ENCODE measurements around the gene CFAP46.

The CFAP46 gene

GRCh38 chr10:132878730-132879407 lies 63.5 kb downstream of the CFAP46 start:
- no peak for ATAC-seq
- TF ChIP-seq ZNF70 (CRISPR knock-in tag; IDR thresholded peaks at IDR 0.05) = no peak
- no peak for TF ChIP-seq TOX (CRISPR knock-in tag; IDR thresholded peaks at IDR 0.05; ENCODE audit: borderline replicate concordance)
- no peak for TF ChIP-seq ZNF8 (CRISPR knock-in tag; IDR thresholded peaks at IDR 0.05)
- no peak for TF ChIP-seq CSDC2 (CRISPR knock-in tag; IDR thresholded peaks at IDR 0.05)
- TF ChIP-seq PPARA (CRISPR knock-in tag; IDR thresholded peaks at IDR 0.05; ENCODE audit: borderline replicate concordance) = no peak
- TF ChIP-seq BACH2 (CRISPR knock-in tag; IDR thresholded peaks at IDR 0.05; ENCODE audit: borderline replicate concordance) = no peak
- TF ChIP-seq ZFP3 (CRISPR knock-in tag; IDR thresholded peaks at IDR 0.05) = no peak
- no peak for TF ChIP-seq SNAI2 (CRISPR knock-in tag; IDR thresholded peaks at IDR 0.05)
- TF ChIP-seq, protein P1, sequence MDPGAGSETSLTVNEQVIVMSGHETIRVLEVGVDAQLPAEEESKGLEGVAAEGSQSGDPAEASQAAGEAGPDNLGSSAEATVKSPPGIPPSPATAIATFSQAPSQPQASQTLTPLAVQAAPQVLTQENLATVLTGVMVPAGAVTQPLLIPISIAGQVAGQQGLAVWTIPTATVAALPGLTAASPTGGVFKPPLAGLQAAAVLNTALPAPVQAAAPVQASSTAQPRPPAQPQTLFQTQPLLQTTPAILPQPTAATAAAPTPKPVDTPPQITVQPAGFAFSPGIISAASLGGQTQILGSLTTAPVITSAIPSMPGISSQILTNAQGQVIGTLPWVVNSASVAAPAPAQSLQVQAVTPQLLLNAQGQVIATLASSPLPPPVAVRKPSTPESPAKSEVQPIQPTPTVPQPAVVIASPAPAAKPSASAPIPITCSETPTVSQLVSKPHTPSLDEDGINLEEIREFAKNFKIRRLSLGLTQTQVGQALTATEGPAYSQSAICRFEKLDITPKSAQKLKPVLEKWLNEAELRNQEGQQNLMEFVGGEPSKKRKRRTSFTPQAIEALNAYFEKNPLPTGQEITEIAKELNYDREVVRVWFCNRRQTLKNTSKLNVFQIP (CRISPR knock-in tag; IDR thresholded peaks at IDR 0.05; ENCODE audit: borderline replicate concordance, low read depth) = no peak
- TF ChIP-seq ARNTL (CRISPR knock-in tag; IDR thresholded peaks at IDR 0.05; ENCODE audit: borderline replicate concordance, low read depth) = no peak

DNA sequence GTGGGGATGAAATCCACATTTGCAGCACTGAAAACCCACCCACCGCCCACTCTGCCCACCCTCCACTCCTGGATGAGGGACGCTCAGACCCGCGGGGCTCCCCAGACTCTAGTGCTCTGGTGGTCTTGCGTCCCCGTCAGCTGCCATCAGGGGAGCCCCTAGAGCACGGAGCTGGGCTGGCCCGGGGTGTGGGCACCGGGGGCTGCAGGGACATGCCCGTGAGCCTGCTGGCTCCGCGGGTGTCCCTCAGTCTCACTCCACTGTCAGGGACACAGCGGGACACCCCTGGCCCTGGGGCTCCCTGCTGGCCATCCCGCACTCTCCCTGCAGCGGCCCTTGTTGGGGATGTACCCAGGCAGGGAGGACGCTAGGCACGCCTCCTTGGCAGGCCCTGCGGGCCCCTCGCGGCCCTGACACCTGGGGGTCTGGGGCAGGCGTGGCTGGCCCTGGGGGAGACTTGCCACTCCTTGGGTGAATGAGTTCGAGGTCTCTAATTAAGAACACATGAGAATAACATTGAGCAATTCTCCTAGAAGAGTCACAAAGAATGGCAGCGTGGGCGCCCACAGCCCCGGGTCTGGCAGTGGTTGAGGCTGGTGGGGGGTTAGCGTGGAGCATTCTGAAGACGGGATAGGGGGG lies 64.2 kb downstream of the CFAP46 start:
- ATAC-seq = no peak
- no peak for TF ChIP-seq ZNF70 (CRISPR knock-in tag; IDR thresholded peaks at IDR 0.05)

GRCh38 chr10:132877473-132877872 lies 64.9 kb downstream of the CFAP46 start:
- ATAC-seq = no peak
- TF ChIP-seq OSR1 (CRISPR knock-in tag; IDR thresholded peaks at IDR 0.05) (no peak), ZNF70 (CRISPR knock-in tag; IDR thresholded peaks at IDR 0.05) (no peak), ISL1 (CRISPR knock-in tag; IDR thresholded peaks at IDR 0.05) (no peak), RARB (CRISPR knock-in tag; IDR thresholded peaks at IDR 0.05) (no peak), CSDC2 (CRISPR knock-in tag; IDR thresholded peaks at IDR 0.05) (no peak), TOX (CRISPR knock-in tag; IDR thresholded peaks at IDR 0.05; ENCODE audit: borderline replicate concordance) (no peak), ESRRG (CRISPR knock-in tag; IDR thresholded peaks at IDR 0.05) (no peak), PPARA (CRISPR knock-in tag; IDR thresholded peaks at IDR 0.05; ENCODE audit: borderline replicate concordance) (no peak), ZNF565 (CRISPR knock-in tag; conservative IDR thresholded peaks at IDR 0.05; ENCODE audit: low read depth) (no peak), ZC3H10 (CRISPR knock-in tag; IDR thresholded peaks at IDR 0.05) (no peak), GLIS3 (CRISPR knock-in tag; IDR thresholded peaks at IDR 0.05) (no peak), TCF4 (CRISPR knock-in tag; IDR thresholded peaks at IDR 0.05; ENCODE audit: borderline replicate concordance) (no peak), BACH2 (CRISPR knock-in tag; IDR thresholded peaks at IDR 0.05; ENCODE audit: borderline replicate concordance) (no peak), ARNTL (CRISPR knock-in tag; IDR thresholded peaks at IDR 0.05; ENCODE audit: borderline replicate concordance, low read depth) (no peak), ZFP3 (CRISPR knock-in tag; IDR thresholded peaks at IDR 0.05) (no peak), ZFP30 (CRISPR knock-in tag; IDR thresholded peaks at IDR 0.05) (no peak)
- TF ChIP-seq, protein P2, sequence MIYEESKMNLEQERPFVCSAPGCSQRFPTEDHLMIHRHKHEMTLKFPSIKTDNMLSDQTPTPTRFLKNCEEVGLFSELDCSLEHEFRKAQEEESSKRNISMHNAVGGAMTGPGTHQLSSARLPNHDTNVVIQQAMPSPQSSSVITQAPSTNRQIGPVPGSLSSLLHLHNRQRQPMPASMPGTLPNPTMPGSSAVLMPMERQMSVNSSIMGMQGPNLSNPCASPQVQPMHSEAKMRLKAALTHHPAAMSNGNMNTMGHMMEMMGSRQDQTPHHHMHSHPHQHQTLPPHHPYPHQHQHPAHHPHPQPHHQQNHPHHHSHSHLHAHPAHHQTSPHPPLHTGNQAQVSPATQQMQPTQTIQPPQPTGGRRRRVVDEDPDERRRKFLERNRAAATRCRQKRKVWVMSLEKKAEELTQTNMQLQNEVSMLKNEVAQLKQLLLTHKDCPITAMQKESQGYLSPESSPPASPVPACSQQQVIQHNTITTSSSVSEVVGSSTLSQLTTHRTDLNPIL (CRISPR knock-in tag; IDR thresholded peaks at IDR 0.05; ENCODE audit: low read depth) = no peak
- TF ChIP-seq, protein P3, sequence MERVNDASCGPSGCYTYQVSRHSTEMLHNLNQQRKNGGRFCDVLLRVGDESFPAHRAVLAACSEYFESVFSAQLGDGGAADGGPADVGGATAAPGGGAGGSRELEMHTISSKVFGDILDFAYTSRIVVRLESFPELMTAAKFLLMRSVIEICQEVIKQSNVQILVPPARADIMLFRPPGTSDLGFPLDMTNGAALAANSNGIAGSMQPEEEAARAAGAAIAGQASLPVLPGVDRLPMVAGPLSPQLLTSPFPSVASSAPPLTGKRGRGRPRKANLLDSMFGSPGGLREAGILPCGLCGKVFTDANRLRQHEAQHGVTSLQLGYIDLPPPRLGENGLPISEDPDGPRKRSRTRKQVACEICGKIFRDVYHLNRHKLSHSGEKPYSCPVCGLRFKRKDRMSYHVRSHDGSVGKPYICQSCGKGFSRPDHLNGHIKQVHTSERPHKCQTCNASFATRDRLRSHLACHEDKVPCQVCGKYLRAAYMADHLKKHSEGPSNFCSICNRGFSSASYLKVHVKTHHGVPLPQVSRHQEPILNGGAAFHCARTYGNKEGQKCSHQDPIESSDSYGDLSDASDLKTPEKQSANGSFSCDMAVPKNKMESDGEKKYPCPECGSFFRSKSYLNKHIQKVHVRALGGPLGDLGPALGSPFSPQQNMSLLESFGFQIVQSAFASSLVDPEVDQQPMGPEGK (CRISPR knock-in tag; IDR thresholded peaks at IDR 0.05; ENCODE audit: borderline replicate concordance) = no peak
- TF ChIP-seq, protein P4, sequence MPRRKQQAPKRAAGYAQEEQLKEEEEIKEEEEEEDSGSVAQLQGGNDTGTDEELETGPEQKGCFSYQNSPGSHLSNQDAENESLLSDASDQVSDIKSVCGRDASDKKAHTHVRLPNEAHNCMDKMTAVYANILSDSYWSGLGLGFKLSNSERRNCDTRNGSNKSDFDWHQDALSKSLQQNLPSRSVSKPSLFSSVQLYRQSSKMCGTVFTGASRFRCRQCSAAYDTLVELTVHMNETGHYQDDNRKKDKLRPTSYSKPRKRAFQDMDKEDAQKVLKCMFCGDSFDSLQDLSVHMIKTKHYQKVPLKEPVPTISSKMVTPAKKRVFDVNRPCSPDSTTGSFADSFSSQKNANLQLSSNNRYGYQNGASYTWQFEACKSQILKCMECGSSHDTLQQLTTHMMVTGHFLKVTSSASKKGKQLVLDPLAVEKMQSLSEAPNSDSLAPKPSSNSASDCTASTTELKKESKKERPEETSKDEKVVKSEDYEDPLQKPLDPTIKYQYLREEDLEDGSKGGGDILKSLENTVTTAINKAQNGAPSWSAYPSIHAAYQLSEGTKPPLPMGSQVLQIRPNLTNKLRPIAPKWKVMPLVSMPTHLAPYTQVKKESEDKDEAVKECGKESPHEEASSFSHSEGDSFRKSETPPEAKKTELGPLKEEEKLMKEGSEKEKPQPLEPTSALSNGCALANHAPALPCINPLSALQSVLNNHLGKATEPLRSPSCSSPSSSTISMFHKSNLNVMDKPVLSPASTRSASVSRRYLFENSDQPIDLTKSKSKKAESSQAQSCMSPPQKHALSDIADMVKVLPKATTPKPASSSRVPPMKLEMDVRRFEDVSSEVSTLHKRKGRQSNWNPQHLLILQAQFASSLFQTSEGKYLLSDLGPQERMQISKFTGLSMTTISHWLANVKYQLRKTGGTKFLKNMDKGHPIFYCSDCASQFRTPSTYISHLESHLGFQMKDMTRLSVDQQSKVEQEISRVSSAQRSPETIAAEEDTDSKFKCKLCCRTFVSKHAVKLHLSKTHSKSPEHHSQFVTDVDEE (CRISPR knock-in tag; IDR thresholded peaks at IDR 0.05) = no peak
- TF ChIP-seq, protein P1 (CRISPR knock-in tag; IDR thresholded peaks at IDR 0.05; ENCODE audit: borderline replicate concordance, low read depth) = no peak

Data from SK-N-SH treated with all-trans-retinoic acid at 6 μM for 48 hours (cell line).